NCI-H1092 treated with DMSO at 0.1 percent for 48 hours (cell line): ENCODE results near the gene CTIF.

ENCODE experiments used
- DNase-seq: peaks from one replicate; lab custom pipeline; 2025; lab: John Stamatoyannopoulos, UW

CTIF gene

DNA sequence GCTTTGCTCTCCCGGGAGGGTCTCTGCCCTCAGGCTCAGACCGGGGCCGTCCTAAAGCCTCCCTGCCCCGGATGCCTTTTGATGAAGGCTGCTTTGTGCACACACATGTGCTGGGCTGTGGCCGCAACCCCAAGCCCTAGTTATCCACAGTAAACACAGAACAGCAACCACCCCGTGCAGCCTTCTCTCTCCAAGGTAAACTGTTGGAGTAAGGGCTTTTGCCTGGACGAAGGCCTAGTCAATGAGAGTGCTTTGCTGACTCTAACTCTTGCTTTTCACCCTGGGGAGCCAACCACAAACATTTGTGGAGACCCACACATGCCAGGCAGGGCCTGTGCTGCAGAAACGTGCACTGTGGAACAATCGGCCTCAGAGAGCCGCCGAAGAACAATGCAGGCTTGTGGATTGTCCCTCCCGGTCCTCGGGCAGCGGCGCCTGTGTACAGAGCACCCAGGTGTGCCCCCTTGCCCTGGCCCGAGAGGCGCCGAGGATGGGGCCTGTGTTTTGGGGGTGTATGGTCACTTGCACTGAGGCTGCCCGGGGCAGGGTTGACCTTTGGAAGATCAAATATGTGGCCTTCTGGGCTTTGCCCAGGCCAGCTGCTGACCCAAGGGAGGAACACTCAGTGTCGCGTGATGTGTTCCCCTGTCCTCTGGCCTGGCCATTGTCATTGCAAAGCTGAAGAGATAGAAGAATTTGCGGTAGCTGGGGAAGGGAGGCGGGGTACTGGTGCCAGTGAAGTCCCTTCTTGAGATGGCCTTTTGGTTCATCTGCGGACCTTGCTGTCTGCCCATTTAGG, 37.0 kb downstream of the CTIF start:
- no peak for DNase-seq

GRCh38 chr18:48576457-48576771, 37.6 kb downstream of the CTIF start:
- no peak for DNase-seq

DNA sequence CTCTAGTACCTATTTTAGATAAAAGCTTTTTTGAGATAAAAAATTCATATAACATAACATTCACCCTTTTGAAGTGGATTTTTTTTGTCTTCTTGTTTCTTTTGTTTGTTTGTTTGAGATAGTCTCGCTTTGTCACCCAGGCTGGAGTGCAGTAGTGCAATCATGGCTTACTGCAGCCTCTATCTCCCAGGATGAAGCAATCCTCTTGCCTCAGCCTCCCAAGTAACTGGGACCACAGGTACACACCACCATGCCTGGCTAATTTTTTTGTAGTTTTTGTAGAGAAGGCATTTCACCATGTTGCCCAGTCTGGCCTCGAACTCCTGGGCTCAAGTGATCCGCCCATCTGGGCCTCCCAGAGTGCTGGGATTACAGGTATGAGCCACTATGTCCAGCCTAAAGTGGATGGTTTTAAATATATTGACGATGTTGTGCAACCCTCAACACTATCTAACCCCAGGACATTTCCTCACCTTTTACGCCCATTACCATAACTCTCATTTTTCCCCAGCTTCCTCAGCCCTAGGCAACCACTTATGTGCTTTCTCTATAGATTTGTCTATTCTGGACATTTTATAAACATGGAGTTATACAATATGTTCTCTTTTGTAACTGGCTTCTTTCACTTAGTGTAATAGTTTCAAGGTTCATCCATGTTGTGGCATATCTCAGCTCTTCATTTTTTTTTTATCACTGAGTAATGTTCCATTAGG, 38.8 kb downstream of the CTIF start:
- no peak for DNase-seq

GRCh38 chr18:48578289-48578688, 39.5 kb downstream of the CTIF start:
- DNase-seq = no peak

DNA sequence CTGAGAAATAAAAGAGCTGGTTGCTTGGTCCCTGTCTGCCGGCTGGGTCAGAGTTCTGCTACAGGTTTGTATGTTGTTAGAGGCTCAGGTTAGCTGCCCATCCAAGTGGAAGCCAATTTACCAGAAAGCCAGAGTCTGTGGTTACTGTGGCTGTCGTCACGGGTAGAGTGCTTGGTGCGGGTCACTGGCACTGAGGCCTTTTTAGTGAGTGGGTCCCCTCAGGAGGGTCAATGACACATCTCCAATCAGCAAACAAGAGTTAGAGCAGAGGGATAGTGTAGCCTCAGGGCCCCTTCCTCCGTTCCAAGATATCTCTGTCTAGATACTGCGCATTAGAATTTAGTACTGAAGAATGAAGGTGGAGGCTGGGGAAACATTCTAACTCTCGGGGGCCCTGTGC, 41.2 kb downstream of the CTIF start:
- DNase-seq = no peak

DNA sequence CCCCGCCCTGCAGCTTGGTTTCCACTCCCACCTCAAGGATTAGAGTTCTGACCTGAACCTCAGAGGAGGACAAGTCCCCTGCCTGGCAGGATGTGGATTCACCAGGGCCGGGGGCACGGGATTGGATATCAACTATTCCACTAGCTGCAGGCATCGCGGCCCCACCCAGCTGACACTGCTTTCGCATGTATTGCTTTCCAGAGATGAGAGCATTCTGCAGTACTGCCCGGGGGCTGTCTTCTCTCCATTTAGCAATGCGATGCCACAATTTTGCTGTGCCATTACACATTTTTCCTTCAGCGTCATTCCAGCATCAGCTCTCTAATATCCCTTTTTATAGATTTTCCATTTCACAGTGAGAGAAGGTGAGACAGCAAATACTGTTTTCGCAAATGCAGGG, 42.0 kb downstream of the CTIF start:
- no peak for DNase-seq

DNA sequence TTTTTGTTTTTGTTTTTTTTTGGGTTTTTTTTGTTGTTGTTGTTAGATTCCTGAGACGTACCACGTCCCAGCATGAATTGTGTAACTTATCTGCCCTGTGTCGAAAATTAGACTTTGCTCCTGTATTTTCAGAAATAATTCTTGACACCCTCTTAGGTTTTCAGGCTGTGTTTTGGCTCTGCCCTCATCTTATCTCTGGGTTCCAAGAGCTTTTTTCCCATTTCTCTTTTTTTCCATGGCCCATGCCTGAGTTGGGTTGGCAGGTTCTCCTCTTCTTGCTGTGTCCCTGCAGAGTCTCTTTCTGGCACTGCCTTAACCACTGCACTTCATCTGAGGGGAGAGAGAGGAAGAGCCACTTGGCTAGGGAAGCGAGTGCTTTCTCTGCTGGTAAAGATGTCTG, 42.4 kb downstream of the CTIF start:
- DNase-seq = no peak

- DNase-seq = no peak
Observed at GRCh38 chr18:48581941-48582340, 43.1 kb downstream of the CTIF start.

DNA sequence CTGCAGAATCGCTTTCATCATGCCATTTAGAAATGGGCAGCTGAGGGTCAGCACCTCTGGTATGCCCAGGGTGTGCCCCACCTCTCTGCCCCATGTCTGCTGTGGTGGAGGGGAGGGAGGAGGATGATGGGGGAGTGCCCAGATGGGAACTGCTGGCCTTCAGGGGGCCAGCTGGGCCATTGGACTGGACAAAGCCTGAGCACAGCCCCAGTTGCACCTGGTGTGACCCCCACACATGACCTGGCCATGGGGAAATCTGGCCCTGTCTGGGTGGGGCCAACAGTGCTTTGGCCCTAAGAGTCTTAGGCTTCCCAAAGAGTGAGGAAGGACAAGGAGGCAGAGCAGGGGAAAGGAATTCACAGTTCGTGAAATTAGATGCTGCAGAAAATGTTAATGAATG, 44.1 kb downstream of the CTIF start:
- no peak for DNase-seq

DNA sequence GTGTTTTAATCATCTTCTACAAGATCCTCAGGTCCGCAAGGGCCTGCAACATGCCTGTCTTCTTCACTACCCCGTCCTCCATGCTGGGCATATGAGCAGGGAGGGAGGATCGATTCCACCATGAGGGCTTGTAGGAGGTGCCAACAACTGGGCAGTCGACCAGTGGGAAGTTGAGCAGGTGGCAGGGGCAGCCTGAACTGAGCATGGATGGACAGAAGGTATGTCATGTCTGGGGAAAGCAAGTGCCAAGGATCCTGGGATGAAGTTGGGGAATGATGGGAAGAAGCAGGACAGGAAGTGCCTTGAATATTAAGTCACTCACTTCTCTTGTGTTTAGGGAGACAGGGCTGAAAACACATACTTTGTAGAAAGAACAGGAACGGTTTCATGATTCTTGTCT, 44.7 kb downstream of the CTIF start:
- no peak for DNase-seq

DNA sequence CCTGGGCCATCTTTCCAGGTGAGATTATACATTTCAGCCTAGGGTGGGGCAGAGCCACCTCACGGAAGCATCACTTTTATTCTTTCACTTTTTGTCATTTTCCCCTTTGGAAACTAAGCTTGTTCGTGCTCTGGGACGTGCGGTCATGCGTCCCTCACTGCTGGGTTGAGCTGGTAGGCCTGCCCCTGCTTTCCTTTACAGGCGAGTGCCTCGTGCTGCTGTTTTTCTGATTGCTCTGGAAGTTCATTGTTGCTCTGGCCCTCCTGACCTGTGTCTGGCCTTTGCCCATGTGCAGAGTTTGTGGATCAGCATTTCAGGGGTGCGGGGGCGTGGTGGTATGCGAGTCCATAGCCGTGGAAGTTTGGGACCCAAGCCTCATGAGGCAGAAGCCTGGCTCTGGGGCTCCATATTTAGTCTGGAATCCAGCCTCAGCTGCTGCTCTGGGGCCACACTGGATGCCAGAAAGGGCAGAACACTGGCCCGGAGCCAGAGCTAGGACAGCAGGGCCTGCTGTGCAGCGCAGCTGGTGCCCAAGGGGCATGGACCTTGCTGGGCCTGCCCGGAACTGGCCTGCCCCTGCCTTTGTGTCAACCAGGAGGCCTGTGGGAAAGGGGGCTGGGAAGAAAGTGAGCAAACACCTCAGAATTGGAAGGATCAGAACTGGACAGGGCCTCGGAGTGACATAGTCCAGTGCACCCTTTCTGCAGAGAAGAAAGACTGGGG, 51.1 kb downstream of the CTIF start:
- no peak for DNase-seq

GRCh38 chr18:48590678-48591077, 51.8 kb downstream of the CTIF start:
- DNase-seq = no peak

- DNase-seq = no peak
Observed at GRCh38 chr18:48592540-48593171, 53.8 kb downstream of the CTIF start.

- no peak for DNase-seq
Observed at GRCh38 chr18:48594471-48595094, 55.8 kb downstream of the CTIF start.

GRCh38 chr18:48595703-48596218, 56.9 kb downstream of the CTIF start:
- DNase-seq = no peak

- no peak for DNase-seq
Observed at GRCh38 chr18:48597110-48597509, 58.3 kb downstream of the CTIF start.

DNA sequence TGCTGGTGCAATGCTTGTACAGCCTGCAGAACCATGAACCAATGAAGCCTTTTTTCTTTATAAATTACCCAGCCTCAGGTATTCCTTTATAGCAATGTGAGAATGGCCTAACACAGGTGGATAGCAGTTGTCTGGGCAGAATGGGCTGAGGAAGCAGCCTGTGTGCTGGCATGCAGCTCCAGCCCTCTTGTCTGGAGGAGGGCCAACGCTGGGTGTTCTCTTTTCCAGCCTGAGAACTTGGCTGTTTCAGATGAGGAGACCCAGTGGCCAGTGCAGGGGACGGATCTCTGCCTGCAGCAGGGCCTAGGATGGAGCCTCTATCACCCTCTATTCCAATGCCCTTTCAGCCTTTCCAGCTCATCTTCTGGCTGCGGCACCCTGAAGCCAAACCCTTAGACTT, 58.8 kb downstream of the CTIF start:
- DNase-seq = no peak

DNA sequence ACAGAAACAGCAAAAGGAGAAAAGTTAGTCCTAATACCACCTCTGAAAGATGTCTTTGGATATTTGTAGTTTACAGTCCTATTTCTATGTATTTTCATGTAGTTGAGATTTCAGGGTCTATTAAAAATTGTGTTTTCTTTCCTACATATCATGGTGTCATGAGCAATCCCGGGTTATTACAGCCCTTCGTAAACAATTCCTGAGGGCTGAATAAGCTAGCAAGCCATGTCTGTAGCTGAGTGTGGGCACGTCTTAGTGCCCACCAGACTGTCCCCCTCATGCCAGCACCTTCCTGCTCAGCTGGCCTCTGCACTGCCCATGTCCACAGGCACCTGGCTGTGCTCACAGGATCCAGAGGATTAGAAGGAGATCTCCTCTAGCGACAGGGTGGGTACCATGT, 60.6 kb downstream of the CTIF start:
- DNase-seq = no peak

GRCh38 chr18:48600046-48600445, 61.2 kb downstream of the CTIF start:
- DNase-seq = no peak

- no peak for DNase-seq
Observed at GRCh38 chr18:48600456-48601090, 61.7 kb downstream of the CTIF start.

- DNase-seq = no peak
Observed at GRCh38 chr18:48601343-48601742, 62.5 kb downstream of the CTIF start.
